Measurements from ENCODE around the gene SOCS3.

Gene SOCS3

GRCh38 chr17:78369791-78370381, 10.0 kb upstream of the SOCS3 start:
- Histone ChIP-seq H2AFZ (ENCODE audit: low read length) (no peak overlapping the region), H3K27me3 (replicated peaks; ENCODE audit: insufficient read depth, low read length) (peaks cover 86% of the 10 kb centered on the region), H3K4me2 (ENCODE audit: low read depth, low read length) (no peak overlapping the region), H3F3A (ENCODE audit: insufficient read depth, low read length) (no peaks in the 10 kb centered on the region), H3K4me3 (ENCODE audit: low read length) (no peak overlapping the region), H4K20me1 (ENCODE audit: insufficient read depth, low read length) (no peaks in the 10 kb centered on the region), H3K9me2 (replicated peaks; ENCODE audit: insufficient read depth, low read length) (no peaks in the 10 kb centered on the region), H3K4me1 (ENCODE audit: low read length) (no peaks in the 10 kb centered on the region), H3K27ac (ENCODE audit: low read length) (no peak overlapping the region), H3K79me2 (ENCODE audit: low read length) (no peaks in the 10 kb centered on the region), H3K9me3 (replicated peaks; ENCODE audit: insufficient read depth, low read length) (no peaks in the 10 kb centered on the region), H3K9ac (ENCODE audit: low read length) (no peak overlapping the region), H3K36me3 (replicated peaks; ENCODE audit: insufficient read depth, low read length) (no peaks in the 10 kb centered on the region)
- no peak for TF ChIP-seq CTCF (IDR thresholded peaks at IDR 0.05; ENCODE audit: low read length)
- TF ChIP-seq EZH2phosphoT487 (IDR thresholded peaks at IDR 0.05; ENCODE audit: low read length): no peak
- DNase-seq: no peak

GRCh38 chr17:78368854-78369495, 9.1 kb upstream of the SOCS3 start:
- H3K79me2 ChIP-seq (ENCODE audit: low read length): no peaks in the 10 kb centered on the region
- H3K9ac ChIP-seq (ENCODE audit: low read length): no peak overlapping the region
- no peaks in the 10 kb centered on the region for H3F3A ChIP-seq (ENCODE audit: insufficient read depth, low read length)
- no peaks in the 10 kb centered on the region for H3K4me1 ChIP-seq (ENCODE audit: low read length)
- TF ChIP-seq EZH2phosphoT487 (IDR thresholded peaks at IDR 0.05; ENCODE audit: low read length) (no peak), EZH2 (optimal IDR thresholded peaks at IDR 0.05; ENCODE audit: low read depth, low read length) (no peak), CTCF (IDR thresholded peaks at IDR 0.05; ENCODE audit: low read length) (no peak)
- H2AFZ ChIP-seq (ENCODE audit: low read length): no peak overlapping the region
- no peaks in the 10 kb centered on the region for H4K20me1 ChIP-seq (ENCODE audit: insufficient read depth, low read length)
- no peak overlapping the region for H3K4me3 ChIP-seq (ENCODE audit: low read length)
- H3K36me3 ChIP-seq (replicated peaks; ENCODE audit: insufficient read depth, low read length): no peaks in the 10 kb centered on the region
- peaks cover 86% of the 10 kb centered on the region for H3K27me3 ChIP-seq (replicated peaks; ENCODE audit: insufficient read depth, low read length)
- H3K9me3 ChIP-seq (replicated peaks; ENCODE audit: insufficient read depth, low read length): no peaks in the 10 kb centered on the region
- no peak overlapping the region for H3K4me2 ChIP-seq (ENCODE audit: low read depth, low read length)
- H3K27ac ChIP-seq (ENCODE audit: low read length): no peak overlapping the region
- H3K9me2 ChIP-seq (replicated peaks; ENCODE audit: insufficient read depth, low read length): no peaks in the 10 kb centered on the region
- no peak for DNase-seq

- no peaks in the 10 kb centered on the region for H3K9me2 ChIP-seq (replicated peaks; ENCODE audit: insufficient read depth, low read length)
- no peaks in the 10 kb centered on the region for H3K36me3 ChIP-seq (replicated peaks; ENCODE audit: insufficient read depth, low read length)
- TF ChIP-seq EZH2phosphoT487 (IDR thresholded peaks at IDR 0.05; ENCODE audit: low read length): no peak
- no peak for TF ChIP-seq CTCF (IDR thresholded peaks at IDR 0.05; ENCODE audit: low read length)
- no peak for TF ChIP-seq EZH2 (optimal IDR thresholded peaks at IDR 0.05; ENCODE audit: low read depth, low read length)
- no peaks in the 10 kb centered on the region for H4K20me1 ChIP-seq (ENCODE audit: insufficient read depth, low read length)
- H3K27ac ChIP-seq (ENCODE audit: low read length): no peak overlapping the region
- H3K9ac ChIP-seq (ENCODE audit: low read length): no peak overlapping the region
- H3K4me1 ChIP-seq (ENCODE audit: low read length): no peaks in the 10 kb centered on the region
- H3K9me3 ChIP-seq (replicated peaks; ENCODE audit: insufficient read depth, low read length): no peaks in the 10 kb centered on the region
- no peak overlapping the region for H2AFZ ChIP-seq (ENCODE audit: low read length)
- no peaks in the 10 kb centered on the region for H3K79me2 ChIP-seq (ENCODE audit: low read length)
- no peaks in the 10 kb centered on the region for H3F3A ChIP-seq (ENCODE audit: insufficient read depth, low read length)
- H3K4me2 ChIP-seq (ENCODE audit: low read depth, low read length): no peak overlapping the region
- peaks cover 89% of the 10 kb centered on the region for H3K27me3 ChIP-seq (replicated peaks; ENCODE audit: insufficient read depth, low read length)
- no peak for DNase-seq
- no peak overlapping the region for H3K4me3 ChIP-seq (ENCODE audit: low read length)
These were observed 8.5 kb upstream of the SOCS3 start for GRCh38 chr17:78368348-78368747.
